ENCODE measurements around the gene HTR4. TPM values are rescaled to one million over a fixed set of nuclear protein-coding genes. Genes with fewer than 3 reads are reported as not detected.

HTR4 gene
- polyA plus RNA-seq, 2 of the 4 experiments (the other 2 are of a cell fraction): not detected

DNA sequence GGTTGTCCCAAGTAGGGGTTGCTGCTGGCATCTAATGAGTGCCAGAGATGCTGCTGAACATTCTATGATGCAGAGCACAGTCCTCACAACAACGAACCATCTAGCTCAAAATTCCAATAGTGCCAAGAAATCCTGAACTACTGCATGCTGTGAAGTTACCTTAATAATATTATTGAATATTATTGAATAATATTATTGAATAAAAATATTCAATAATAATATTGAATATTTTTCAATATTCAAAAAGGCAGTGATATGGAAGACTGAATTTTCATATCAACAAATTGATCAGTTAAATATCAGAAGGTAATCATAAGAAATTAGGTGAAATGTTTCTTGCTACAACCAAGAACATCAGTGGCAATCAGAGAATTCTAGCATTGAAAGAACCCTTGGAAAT lies 2.8 kb downstream of the HTR4 start:
- POLR2A ChIA-PET: no interaction called here
- no peak overlapping the region for H3K4me2 ChIP-seq
- H3K27ac ChIP-seq: no peak overlapping the region
- TF ChIP-seq FOXS1 (CRISPR knock-in tag; IDR thresholded peaks at IDR 0.05) (no peak), TFCP2L1 (CRISPR knock-in tag; IDR thresholded peaks at IDR 0.05) (no peak), KDM1A (IDR thresholded peaks at IDR 0.05; ENCODE audit: low read depth) (no peak), HOXB5 (CRISPR knock-in tag; IDR thresholded peaks at IDR 0.05) (no peak), CHD2 (IDR thresholded peaks at IDR 0.05; ENCODE audit: low read length, partially characterized antibody) (no peak), RCOR1 (IDR thresholded peaks at IDR 0.05; ENCODE audit: low read depth, low read length) (no peak), HDAC2 (IDR thresholded peaks at IDR 0.05) (no peak), HEYL (CRISPR knock-in tag; IDR thresholded peaks at IDR 0.05) (no peak), CHD4 (IDR thresholded peaks at IDR 0.05; ENCODE audit: borderline replicate concordance) (no peak), JUN (IDR thresholded peaks at IDR 0.05) (no peak), CEBPB (IDR thresholded peaks at IDR 0.05) (no peak)
- TF ChIP-seq, protein P1, sequence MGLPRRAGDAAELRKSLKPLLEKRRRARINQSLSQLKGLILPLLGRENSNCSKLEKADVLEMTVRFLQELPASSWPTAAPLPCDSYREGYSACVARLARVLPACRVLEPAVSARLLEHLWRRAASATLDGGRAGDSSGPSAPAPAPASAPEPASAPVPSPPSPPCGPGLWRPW (IDR thresholded peaks at IDR 0.05): no peak
- TF ChIP-seq, protein P2, sequence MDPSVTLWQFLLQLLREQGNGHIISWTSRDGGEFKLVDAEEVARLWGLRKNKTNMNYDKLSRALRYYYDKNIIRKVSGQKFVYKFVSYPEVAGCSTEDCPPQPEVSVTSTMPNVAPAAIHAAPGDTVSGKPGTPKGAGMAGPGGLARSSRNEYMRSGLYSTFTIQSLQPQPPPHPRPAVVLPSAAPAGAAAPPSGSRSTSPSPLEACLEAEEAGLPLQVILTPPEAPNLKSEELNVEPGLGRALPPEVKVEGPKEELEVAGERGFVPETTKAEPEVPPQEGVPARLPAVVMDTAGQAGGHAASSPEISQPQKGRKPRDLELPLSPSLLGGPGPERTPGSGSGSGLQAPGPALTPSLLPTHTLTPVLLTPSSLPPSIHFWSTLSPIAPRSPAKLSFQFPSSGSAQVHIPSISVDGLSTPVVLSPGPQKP (IDR thresholded peaks at IDR 0.05; ENCODE audit: low read depth, low read length): no peak
- CTCF ChIA-PET: interaction anchor here (1.3 to 1.4 kb wide), 2 partner anchors 12 to 93 kb away, joined by 3 to 4 read pairs; no protein-coding TSS in a partner anchor
- H3K4me3 ChIP-seq: no peak overlapping the region
- DNase-seq (ENCODE audit: low read depth in 1 of 2, low spot score in 1 of 2): no peak
- FAIRE-seq: no peak
- H3K4me1 ChIP-seq: no peaks in the 10 kb centered on the region
- no peak for ATAC-seq
- WGBS (ENCODE audit: missing lambda C conversion rate): 0% methylated on average over 1 of the region's 1 CpG
- H3K9me3 ChIP-seq: no peaks in the 10 kb centered on the region

DNA sequence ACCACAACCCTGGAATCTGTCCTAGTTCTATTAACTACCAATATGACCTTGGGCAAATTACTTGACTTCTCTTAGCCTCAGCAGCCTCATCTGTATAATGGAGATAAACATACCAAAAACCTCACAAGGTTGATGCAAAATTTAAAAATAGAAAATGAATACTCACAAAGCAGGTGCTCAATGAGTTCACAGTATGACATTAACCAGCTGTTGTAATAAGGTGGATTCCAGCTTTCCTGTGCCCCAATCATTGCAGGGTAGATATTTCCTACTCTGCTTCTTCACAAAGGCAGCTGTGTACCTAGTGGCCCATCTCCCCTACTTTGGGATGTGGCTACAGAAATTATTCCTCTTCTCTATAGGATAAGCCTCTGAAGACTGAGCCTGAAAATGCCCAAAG lies 8.8 kb downstream of the HTR4 start:
- no peak for DNase-seq (ENCODE audit: low read depth in 1 of 2, low spot score in 1 of 2)
- Histone ChIP-seq H3K27ac (no peak overlapping the region), H3K4me3 (no peak overlapping the region), H3K9me3 (no peaks in the 10 kb centered on the region), H3K4me2 (no peak overlapping the region), H3K4me1 (no peaks in the 10 kb centered on the region)
- TF ChIP-seq ESRRA (IDR thresholded peaks at IDR 0.05; ENCODE audit: borderline replicate concordance, low read length) (no peak), HOXA7 (CRISPR knock-in tag; IDR thresholded peaks at IDR 0.05) (no peak), SMC3 (IDR thresholded peaks at IDR 0.05) (no peak)
- TF ChIP-seq, protein P3, sequence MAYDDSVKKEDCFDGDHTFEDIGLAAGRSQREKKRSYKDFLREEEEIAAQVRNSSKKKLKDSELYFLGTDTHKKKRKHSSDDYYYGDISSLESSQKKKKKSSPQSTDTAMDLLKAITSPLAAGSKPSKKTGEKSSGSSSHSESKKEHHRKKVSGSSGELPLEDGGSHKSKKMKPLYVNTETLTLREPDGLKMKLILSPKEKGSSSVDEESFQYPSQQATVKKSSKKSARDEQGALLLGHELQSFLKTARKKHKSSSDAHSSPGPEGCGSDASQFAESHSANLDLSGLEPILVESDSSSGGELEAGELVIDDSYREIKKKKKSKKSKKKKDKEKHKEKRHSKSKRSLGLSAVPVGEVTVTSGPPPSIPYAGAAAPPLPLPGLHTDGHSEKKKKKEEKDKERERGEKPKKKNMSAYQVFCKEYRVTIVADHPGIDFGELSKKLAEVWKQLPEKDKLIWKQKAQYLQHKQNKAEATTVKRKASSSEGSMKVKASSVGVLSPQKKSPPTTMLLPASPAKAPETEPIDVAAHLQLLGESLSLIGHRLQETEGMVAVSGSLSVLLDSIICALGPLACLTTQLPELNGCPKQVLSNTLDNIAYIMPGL (CRISPR knock-in tag; IDR thresholded peaks at IDR 0.05; ENCODE audit: borderline replicate concordance): no peak
- ATAC-seq: no peak
- ChIA-PET CTCF (no interaction called here), POLR2A (no interaction called here)
- FAIRE-seq: no peak

DNA sequence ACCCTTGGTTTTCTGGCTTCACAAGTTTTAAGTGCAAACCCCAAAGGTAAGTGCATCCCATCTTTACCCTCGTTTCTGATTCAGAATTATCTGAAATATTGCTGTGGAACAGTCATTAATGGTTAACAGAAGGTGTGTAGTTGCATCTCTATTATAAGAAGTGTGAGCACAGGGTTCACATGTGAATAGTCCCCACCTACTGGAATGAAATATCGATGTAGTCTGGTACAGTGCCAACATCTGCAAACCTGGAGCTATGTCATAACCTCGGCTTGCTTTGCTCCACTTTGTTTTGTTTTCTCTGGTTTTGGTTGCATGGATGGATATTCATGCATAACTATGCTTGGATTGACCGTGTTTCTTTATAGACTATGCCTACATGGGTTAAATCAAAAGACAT lies 12.6 kb downstream of the HTR4 start:
- no peak overlapping the region for H3K4me3 ChIP-seq
- no peak for FAIRE-seq
- no peak for ATAC-seq
- no peaks in the 10 kb centered on the region for H3K9me3 ChIP-seq
- ChIA-PET CTCF (no interaction called here), POLR2A (no interaction called here)
- no peak overlapping the region for H3K27ac ChIP-seq
- 2% methylated on average over 4 of the region's 4 CpGs for WGBS (ENCODE audit: missing lambda C conversion rate)
- H3K4me1 ChIP-seq: no peaks in the 10 kb centered on the region
- H3K4me2 ChIP-seq: no peak overlapping the region
- no peak for DNase-seq (ENCODE audit: low read depth in 1 of 2, low spot score in 1 of 2)
- TF ChIP-seq, protein P2 (IDR thresholded peaks at IDR 0.05; ENCODE audit: low read depth, low read length): no peak
- TF ChIP-seq, protein P4, sequence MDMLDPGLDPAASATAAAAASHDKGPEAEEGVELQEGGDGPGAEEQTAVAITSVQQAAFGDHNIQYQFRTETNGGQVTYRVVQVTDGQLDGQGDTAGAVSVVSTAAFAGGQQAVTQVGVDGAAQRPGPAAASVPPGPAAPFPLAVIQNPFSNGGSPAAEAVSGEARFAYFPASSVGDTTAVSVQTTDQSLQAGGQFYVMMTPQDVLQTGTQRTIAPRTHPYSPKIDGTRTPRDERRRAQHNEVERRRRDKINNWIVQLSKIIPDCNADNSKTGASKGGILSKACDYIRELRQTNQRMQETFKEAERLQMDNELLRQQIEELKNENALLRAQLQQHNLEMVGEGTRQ (IDR thresholded peaks at IDR 0.05): no peak
- TF ChIP-seq HOXA7 (CRISPR knock-in tag; IDR thresholded peaks at IDR 0.05) (no peak), KDM1A (IDR thresholded peaks at IDR 0.05; ENCODE audit: low read depth) (no peak), MYC (IDR thresholded peaks at IDR 0.05; ENCODE audit: borderline replicate concordance, low read length) (no peak), RCOR1 (IDR thresholded peaks at IDR 0.05; ENCODE audit: low read depth, low read length) (no peak), FOXS1 (CRISPR knock-in tag; IDR thresholded peaks at IDR 0.05) (no peak), FOSB (CRISPR knock-in tag; IDR thresholded peaks at IDR 0.05) (no peak), KDM5A (IDR thresholded peaks at IDR 0.05) (no peak), MAZ (IDR thresholded peaks at IDR 0.05; ENCODE audit: borderline replicate concordance, low read depth, low read length) (no peak), SREBF2 (IDR thresholded peaks at IDR 0.05) (no peak), PHF8 (IDR thresholded peaks at IDR 0.05; ENCODE audit: borderline replicate concordance, low read depth) (no peak), POLR2A (IDR thresholded peaks at IDR 0.05; ENCODE audit: low read length) (no peak), ESRRA (IDR thresholded peaks at IDR 0.05; ENCODE audit: borderline replicate concordance, low read length) (no peak), EHMT2 (IDR thresholded peaks at IDR 0.05; ENCODE audit: low read depth) (no peak)
- TF ChIP-seq, protein P3 (CRISPR knock-in tag; IDR thresholded peaks at IDR 0.05; ENCODE audit: borderline replicate concordance): no peak
- TF ChIP-seq, protein P5, sequence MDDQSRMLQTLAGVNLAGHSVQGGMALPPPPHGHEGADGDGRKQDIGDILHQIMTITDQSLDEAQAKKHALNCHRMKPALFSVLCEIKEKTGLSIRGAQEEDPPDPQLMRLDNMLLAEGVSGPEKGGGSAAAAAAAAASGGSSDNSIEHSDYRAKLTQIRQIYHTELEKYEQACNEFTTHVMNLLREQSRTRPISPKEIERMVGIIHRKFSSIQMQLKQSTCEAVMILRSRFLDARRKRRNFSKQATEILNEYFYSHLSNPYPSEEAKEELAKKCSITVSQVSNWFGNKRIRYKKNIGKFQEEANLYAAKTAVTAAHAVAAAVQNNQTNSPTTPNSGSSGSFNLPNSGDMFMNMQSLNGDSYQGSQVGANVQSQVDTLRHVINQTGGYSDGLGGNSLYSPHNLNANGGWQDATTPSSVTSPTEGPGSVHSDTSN (IDR thresholded peaks at IDR 0.05): no peak
